Stomach smooth muscle (tissue), 2 donors: ENCODE measurements around the gene YEATS4.
A peak's percentile ranks its signal among the peaks of the same experiment; 100 is the strongest.

Experiments used
- H3K27ac ChIP-seq: one replicate; pipeline ENCODE4 v1.7.0; 2013; ENCODE audit warnings: mild to moderate bottlenecking, low read length, inconsistent platforms
- H3K27me3 ChIP-seq, 2 donors: one replicate each; pipeline ENCODE4 v1.7.0; 2013; ENCODE audit warnings: low read length in 2 of 2; ENCODE audit not compliant: insufficient read depth in 2 of 2, control insufficient read depth in 1 of 2
- H3K36me3 ChIP-seq, 2 donors: one replicate each; pipeline ENCODE4 v1.7.0; 2013; ENCODE audit warnings: low read length in 2 of 2; ENCODE audit not compliant: control insufficient read depth in 2 of 2, insufficient read depth in 2 of 2
- H3K4me1 ChIP-seq: one replicate; pipeline ENCODE4 v1.7.0; 2013; ENCODE audit warnings: low read length; ENCODE audit not compliant: control insufficient read depth, insufficient read depth
- H3K4me3 ChIP-seq, 2 donors: one replicate each; pipeline ENCODE4 v1.7.0; 2013; ENCODE audit warnings: low read length in 2 of 2
- H3K9ac ChIP-seq, 2 donors: one replicate each; pipeline ENCODE4 v1.7.0; 2013; ENCODE audit warnings: low read length in 2 of 2, mild to moderate bottlenecking in 1 of 2
- H3K9me3 ChIP-seq, 2 donors: one replicate each; pipeline ENCODE4 v1.7.0; 2013; ENCODE audit warnings: low read length in 2 of 2; ENCODE audit not compliant: control insufficient read depth in 2 of 2
- donor health status: healthy.
- donor health status: Pancreatic carcinoma.

The YEATS4 gene

GRCh38 chr12:69331519-69331908 is 28.0 kb upstream of the YEATS4 start:
- Histone ChIP-seq H3K9me3 (no peaks in the 10 kb centered on the region), H3K36me3 (no peaks in the 10 kb centered on the region), H3K27me3 (no peaks in the 10 kb centered on the region), H3K9ac (peak overlapping the region; percentile 46 to 68), H3K27ac (no peak overlapping the region), H3K4me1 (no peaks in the 10 kb centered on the region), H3K4me3 (peak overlapping the region; percentile 73 to 78)

- H3K4me1 ChIP-seq = no peaks in the 10 kb centered on the region
- H3K9ac ChIP-seq = no peak overlapping the region
- H3K27me3 ChIP-seq = no peaks in the 10 kb centered on the region
- peak overlapping the region in 1 of 2 donors; percentile 73 for H3K4me3 ChIP-seq
- no peaks in the 10 kb centered on the region for H3K36me3 ChIP-seq
- H3K27ac ChIP-seq = no peak overlapping the region
- no peaks in the 10 kb centered on the region for H3K9me3 ChIP-seq
Observed at GRCh38 chr12:69331909-69332684, 27.4 kb upstream of the YEATS4 start.

GRCh38 chr12:69332815-69333358 is 26.7 kb upstream of the YEATS4 start:
- Histone ChIP-seq H3K9ac (no peak overlapping the region), H3K27me3 (no peaks in the 10 kb centered on the region), H3K4me1 (no peaks in the 10 kb centered on the region), H3K36me3 (no peaks in the 10 kb centered on the region), H3K9me3 (no peaks in the 10 kb centered on the region), H3K4me3 (no peak overlapping the region), H3K27ac (no peak overlapping the region)

GRCh38 chr12:69334158-69334557 is 25.4 kb upstream of the YEATS4 start:
- no peaks in the 10 kb centered on the region for H3K9me3 ChIP-seq
- H3K36me3 ChIP-seq = no peaks in the 10 kb centered on the region
- no peaks in the 10 kb centered on the region for H3K27me3 ChIP-seq
- H3K4me3 ChIP-seq = no peak overlapping the region
- no peak overlapping the region for H3K9ac ChIP-seq
- no peaks in the 10 kb centered on the region for H3K4me1 ChIP-seq
- no peak overlapping the region for H3K27ac ChIP-seq

- Histone ChIP-seq H3K9me3 (no peaks in the 10 kb centered on the region), H3K4me3 (no peak overlapping the region), H3K27me3 (no peaks in the 10 kb centered on the region), H3K9ac (no peak overlapping the region), H3K4me1 (no peaks in the 10 kb centered on the region), H3K27ac (no peak overlapping the region), H3K36me3 (no peaks in the 10 kb centered on the region)
Observed at GRCh38 chr12:69337311-69338090, 22.0 kb upstream of the YEATS4 start.

- H3K27me3 ChIP-seq = no peaks in the 10 kb centered on the region
- no peak overlapping the region for H3K4me3 ChIP-seq
- no peaks in the 10 kb centered on the region for H3K4me1 ChIP-seq
- no peak overlapping the region for H3K27ac ChIP-seq
- H3K9ac ChIP-seq = no peak overlapping the region
- no peaks in the 10 kb centered on the region for H3K36me3 ChIP-seq
- no peaks in the 10 kb centered on the region for H3K9me3 ChIP-seq
Observed at GRCh38 chr12:69338120-69338859, 21.3 kb upstream of the YEATS4 start.

GRCh38 chr12:69338936-69339335 is 20.6 kb upstream of the YEATS4 start:
- no peaks in the 10 kb centered on the region for H3K9me3 ChIP-seq
- H3K4me1 ChIP-seq = no peaks in the 10 kb centered on the region
- H3K36me3 ChIP-seq = no peaks in the 10 kb centered on the region
- H3K27ac ChIP-seq = no peak overlapping the region
- no peaks in the 10 kb centered on the region for H3K27me3 ChIP-seq
- no peak overlapping the region for H3K9ac ChIP-seq
- no peak overlapping the region for H3K4me3 ChIP-seq

GRCh38 chr12:69339999-69340398 is 19.5 kb upstream of the YEATS4 start:
- H3K27me3 ChIP-seq = no peaks in the 10 kb centered on the region
- no peak overlapping the region for H3K4me3 ChIP-seq
- H3K9ac ChIP-seq = no peak overlapping the region
- no peak overlapping the region for H3K27ac ChIP-seq
- no peaks in the 10 kb centered on the region for H3K36me3 ChIP-seq
- no peaks in the 10 kb centered on the region for H3K4me1 ChIP-seq
- H3K9me3 ChIP-seq = no peaks in the 10 kb centered on the region

- H3K9me3 ChIP-seq = no peaks in the 10 kb centered on the region
- no peak overlapping the region for H3K27ac ChIP-seq
- no peaks in the 10 kb centered on the region for H3K27me3 ChIP-seq
- H3K4me3 ChIP-seq = no peak overlapping the region
- H3K36me3 ChIP-seq = no peaks in the 10 kb centered on the region
- no peaks in the 10 kb centered on the region for H3K4me1 ChIP-seq
- H3K9ac ChIP-seq = no peak overlapping the region
Observed at GRCh38 chr12:69341328-69341727, 18.2 kb upstream of the YEATS4 start.

GRCh38 chr12:69342421-69342820 is 17.1 kb upstream of the YEATS4 start:
- no peaks in the 10 kb centered on the region for H3K9me3 ChIP-seq
- H3K27me3 ChIP-seq = no peaks in the 10 kb centered on the region
- H3K9ac ChIP-seq = no peak overlapping the region
- H3K36me3 ChIP-seq = no peaks in the 10 kb centered on the region
- H3K4me1 ChIP-seq = no peaks in the 10 kb centered on the region
- no peak overlapping the region for H3K4me3 ChIP-seq
- no peak overlapping the region for H3K27ac ChIP-seq
